Measurements from ENCODE around the gene ATP9A.
"Not testable (repeated sequence)": the region's sequence is repeated elsewhere in the genome, so short reads cannot be mapped to it uniquely, and the experiment has no call there.

Gene ATP9A

DNA sequence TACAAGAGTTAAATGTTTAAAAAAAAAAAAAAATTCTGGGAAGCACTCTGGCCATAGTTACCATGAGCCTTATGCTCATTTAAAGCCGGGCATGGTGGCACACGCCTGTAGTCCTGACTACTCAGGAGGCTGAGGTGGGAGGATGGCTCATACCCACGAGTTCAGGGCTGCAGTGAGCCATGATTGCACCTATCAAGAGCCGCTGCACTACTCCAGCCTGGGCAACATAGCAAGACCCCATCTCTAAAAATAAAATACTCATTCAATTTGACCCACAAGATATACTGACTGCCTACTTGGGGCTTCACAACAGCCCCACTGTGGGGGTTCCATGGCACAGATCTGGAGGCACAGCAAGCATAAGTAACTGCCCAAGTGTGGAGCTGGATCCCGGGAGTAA is 113.7 kb downstream of the ATP9A start:
- no peak for DNase-seq (ENCODE audit: low spot score)

DNA sequence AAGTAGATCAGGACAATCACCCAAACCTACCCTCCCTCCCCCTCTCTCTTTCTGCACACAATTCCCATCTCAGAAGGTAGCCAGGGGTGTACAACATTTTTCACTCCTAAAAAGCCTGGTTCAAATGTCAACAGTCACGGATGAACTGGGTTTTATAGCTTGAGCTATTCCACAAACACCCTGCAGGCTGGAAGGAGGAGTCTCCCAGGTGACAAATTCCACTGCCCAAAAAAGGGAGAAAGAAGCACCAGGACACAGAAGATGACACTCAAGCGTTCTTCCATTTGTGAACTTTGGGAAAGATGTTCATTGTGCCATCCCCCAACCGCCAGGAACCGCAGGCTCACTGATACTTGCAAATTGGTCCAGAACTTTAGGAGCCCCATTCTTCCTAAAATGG is 114.1 kb downstream of the ATP9A start:
- no peak for DNase-seq (ENCODE audit: low spot score)

DNA sequence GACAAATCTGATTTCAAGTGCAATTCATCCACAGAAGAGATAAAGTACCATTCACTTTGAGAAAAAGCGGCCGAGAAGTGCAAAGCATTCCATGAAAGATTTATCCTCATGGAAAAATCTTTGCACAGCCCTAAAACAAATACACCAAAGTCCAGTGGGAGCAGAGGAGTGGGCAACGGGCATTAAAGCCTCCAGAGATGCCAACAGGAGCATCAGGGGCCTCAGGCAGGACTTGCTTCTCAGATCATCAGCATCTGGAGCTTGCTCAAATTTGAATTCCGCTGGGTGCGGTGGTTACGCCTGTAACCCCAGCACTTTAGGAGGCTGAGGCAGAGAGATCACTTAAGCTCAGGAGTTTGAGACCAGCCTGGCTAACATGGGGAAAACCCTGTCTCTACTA is 115.0 kb downstream of the ATP9A start:
- DNase-seq (ENCODE audit: low spot score): no peak

DNA sequence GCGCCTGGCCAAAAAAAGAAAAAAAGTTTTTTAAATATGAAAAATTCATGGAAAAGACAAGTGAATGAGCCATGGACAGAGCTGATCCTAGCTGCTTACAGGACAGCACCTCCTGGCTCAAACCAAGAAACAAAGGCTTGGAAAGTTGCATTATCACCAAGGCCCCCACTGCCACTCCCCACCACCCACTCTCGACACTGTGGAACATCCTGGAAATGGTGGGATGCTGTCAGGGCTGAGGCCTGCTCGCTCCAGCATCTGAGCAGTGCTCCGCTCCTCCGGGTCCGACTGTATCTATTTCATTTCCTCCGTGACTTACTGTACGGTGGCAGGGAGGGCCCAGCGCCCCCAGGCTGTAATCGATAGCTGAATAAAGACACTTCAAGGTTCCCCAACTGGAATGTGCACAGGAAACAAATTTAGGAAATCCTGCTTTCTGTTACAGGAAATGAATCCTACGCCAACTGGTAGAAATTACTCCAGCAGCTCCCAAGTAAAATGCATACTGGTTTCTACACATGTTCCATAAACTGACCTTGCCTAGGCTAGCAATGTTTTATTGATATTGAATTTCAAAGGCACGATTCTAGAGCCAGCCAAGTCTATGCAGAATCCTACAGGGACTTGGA is 116.2 kb downstream of the ATP9A start:
- DNase-seq (ENCODE audit: low spot score): no peak

DNA sequence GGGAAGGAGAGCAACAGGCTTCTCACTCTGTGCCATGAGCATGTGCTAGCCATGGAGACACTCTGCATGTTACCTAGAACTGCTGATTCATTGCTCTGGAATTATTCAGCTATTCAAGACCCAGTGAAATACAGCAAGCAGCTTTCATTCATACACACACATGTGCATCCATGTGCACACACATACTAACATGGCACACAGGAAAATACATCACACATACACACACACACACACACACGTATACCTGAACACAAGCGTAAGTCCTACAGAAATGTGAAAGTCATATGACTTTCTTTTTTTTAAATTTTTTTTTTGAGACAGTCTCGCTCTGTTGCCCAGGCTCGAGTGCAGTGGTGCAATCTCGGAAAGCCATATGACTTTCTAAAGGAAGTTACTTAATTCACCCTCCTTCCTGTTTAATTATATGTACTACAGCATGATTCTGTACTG is 117.5 kb downstream of the ATP9A start:
- DNase-seq (ENCODE audit: low spot score): peak; percentile 34

DNA sequence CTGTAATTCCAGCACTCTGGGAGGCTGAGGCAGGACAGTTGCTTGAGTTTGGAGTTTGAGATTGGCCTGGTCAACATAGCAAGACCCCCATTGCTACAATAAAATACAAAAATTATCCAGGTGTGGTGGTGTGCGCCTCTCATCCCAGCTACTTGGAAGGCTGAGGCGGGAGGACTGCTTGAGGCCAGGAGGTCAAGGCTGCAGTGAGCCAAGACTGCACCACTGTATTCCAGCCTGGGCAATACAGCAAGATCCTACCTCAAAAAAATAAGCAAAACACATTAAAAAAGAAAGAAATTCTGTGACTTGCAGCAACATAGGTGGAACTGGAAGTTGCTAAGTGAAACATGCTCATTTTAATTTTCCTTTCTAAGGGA is 119.6 kb downstream of the ATP9A start:
- no peak for DNase-seq (ENCODE audit: low spot score)

DNA sequence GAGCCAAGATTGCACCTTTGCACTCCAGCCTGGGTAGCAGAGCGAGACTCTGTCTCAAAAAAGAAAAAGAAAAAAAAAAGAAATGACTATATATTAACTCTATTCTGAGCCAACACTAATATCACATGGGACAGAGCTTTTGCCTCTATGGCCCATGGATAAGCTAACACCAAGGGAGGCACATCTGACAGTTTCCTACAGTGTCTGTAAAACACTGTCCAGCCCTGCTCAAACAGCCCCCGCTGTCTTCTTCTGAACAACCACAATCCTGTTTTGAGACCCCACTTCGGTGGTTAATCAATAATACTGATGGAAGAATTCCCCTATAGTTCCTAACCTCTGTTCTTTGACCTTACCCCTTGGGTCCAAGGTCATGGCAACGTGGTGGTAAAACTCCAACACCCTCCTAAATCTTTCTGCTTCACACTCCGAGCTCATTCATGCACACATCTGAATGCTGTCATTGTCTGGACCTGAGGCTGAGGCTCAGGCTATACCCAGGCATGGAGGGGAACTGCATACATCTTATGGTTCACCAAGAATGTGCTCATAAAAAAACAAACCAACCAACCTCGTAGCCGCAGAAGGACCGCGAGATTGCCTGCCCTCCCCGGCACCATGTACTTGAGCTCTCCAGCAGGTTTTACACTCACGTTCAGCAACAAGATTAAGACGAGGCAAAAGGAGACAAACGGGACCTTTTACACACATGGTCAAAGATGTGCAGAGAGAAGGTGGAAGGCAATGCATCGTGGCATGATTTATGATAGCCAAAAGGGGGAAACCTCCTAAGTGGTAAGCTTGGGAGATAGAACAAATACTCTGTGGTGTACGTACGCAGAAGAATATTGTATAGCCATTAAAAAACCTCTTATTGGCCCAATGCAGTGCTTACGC is 120.3 kb downstream of the ATP9A start:
- no peak for DNase-seq (ENCODE audit: low spot score)

DNA sequence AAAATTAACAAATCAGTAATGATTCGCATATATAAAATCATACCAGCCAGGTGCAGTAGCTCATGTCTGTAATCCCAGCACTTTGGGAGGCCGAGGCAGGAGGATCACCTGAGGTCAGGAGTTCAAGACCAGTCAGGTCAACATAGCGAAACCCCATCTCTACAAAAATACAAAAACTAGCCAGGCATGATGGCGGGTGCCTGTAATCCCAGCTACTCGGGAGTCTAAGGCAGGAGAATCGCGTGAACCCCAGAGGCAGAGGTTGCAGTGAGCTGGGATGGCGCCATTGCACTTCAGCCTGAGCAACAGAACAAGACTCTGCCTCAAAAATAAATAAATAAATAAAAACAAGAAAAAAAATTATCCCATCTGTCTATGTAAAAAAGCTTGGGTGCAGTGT is 124.4 kb downstream of the ATP9A start:
- DNase-seq (ENCODE audit: low spot score): not testable (repeated sequence)

DNA sequence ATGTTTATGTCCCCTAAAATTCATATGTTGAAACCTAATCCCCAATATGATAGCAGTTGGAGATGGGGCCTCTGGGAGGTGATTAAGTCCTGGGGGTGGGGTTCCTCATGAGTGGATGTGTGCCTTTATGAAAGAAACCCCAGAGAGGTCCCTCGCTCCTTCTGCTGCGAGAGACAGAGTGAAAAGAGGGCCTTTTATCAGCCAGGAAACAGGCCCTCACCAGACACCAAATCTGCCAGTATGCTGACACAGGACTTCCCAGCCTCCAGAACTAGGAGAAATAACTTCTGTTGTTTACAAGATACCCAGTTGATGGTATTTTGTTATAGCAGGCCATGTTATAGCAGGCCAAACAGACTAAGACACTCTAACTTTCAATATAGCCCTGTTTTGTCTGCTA is 124.8 kb downstream of the ATP9A start:
- no peak for DNase-seq (ENCODE audit: low spot score)

DNA sequence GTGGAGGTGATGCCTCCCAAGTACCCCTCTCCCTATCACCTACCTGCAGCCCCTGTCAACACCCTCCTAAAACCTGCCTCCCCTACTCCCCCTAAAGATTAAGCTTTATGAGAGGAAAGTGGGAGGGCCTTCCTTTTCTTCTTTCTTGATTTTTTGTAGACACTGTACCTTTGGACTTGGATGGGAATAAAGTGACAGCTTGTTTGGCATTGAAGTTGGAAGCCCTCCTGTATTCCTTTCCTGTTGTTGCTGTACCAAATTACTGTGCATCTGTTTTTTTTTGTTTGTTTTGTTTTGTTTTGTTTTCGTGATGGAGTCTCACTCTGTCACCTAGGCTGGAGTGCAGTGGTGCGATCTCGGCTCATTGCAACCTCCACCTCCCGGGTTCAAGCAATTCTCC is 126.3 kb downstream of the ATP9A start:
- no peak for DNase-seq (ENCODE audit: low spot score)

DNA sequence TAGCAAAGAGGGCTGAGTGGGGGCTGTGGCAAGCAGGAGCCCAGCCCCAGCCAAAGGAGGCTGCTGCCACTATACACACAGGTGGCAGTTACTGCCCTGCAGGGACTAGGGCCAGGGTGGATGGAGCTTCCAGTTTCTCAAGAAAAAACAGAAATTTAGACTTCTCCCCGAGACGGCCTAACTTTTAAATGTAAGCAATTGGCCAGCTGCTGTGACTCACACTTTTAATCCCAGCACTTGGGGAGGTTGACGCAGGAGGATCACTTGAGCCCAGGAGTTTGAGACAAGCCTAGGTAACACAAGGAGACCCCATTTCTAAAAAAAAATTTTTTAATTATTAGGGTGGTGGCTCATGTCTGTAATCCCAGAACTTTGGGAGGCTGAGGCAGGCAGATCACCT is 127.4 kb downstream of the ATP9A start:
- no peak for DNase-seq (ENCODE audit: low spot score)

DNA sequence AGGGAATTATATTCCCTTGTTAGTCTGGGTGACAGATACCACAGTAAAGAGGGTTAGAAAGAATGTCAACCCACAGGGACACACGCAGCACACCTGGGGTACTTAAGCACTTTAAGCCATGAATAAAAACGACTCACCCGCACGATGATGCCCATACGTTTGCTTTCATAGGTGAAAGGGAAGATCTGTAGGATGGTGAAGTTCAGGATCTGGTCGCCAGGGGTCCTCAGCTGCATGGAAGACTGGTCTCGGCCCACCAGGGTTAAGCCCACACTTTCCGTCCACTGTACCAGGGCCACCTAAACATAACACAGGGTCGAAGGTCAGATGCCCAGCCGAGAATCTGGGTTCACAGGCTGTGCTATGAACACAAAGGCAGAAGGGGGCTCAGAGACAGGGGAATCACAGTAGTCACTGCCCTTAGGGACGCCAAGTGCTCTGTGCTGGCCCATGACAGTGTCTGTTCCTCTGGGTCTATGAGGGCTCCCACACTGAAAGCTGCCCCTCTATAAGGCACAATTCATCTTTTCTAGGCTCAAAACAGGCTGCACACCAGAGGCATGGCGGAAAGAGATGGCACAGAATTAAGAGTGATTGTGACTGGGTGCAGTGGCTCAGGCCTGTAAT is 128.9 kb downstream of the ATP9A start:
- peak; percentile 59 for DNase-seq (ENCODE audit: low spot score)

DNA sequence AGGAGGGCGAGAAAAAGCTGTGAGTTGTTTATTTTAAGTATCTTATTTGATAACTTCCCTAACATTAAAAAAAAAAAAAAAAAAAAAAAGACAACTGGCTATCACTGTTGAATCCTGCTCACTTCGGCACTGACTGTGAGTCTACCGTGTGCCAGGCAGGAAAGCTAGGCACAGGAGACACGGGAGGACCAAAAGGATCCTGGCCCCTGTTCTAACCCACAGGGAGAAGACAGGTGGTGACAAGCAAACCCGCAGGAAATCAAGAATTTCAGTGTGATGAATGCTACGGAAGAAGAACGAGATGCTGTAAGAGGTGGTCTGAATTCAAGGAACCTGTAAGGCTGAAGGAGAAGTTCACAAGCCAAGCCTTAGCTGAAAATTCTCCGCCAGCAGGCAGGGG is 130.9 kb downstream of the ATP9A start:
- no peak for DNase-seq (ENCODE audit: low spot score)

DNA sequence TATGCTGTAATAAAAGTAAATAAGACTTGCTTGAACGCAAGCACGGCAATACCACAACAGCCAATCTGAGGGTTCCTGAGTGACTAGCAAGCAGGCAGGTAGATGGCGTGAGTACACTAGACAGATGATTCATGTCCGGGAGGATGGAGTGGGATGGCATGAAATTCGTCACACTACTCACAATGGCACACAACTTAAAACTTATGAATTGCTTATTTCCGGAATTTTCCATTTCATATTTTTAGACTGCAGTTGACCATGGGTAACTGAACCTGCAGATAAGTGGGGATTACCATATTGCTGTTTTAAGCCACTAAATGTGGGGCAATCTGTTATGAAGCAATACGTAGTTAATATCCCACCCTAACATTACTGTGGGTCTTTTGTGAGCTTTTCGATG is 132.1 kb downstream of the ATP9A start:
- no peak for DNase-seq (ENCODE audit: low spot score)

DNA sequence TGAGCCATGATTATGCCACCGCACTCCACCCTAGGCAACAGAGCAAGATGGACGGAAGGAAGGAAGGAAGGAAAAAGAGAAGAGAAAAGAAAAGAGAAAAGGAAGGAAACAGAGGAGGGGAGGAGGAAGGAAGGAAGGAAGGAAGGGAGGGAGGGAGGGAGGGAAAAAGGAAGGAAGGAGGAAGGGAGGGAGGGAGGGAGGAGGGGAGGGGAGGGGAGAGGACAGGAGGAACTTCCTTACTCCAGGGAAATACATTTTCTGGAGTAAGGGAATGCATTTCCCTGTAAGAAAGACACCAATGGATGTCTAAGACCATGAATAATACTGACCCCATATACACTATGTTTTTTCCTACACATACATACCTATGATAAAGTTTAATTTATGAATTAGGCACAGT is 132.5 kb downstream of the ATP9A start:
- DNase-seq (ENCODE audit: low spot score): no peak

DNA sequence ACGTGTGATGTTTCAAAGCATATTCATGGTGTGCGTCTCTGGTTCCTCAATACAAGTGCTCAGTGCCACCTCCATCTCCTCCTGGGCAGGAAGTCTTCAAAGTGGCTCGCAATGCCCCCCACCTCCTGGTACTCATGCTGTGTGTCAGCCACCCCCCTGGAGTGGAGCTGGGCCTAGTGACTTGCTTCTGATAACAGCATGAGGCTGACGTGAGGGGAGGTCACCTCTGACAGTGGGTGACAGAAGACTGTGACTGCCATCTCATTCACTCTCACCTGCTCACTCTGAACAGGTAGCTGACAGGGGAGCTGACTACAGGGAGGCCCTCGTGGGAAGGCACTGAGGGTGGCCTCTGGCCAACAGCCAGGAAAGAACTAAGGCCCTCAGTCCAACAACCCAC is 133.3 kb downstream of the ATP9A start:
- no peak for DNase-seq (ENCODE audit: low spot score)

DNA sequence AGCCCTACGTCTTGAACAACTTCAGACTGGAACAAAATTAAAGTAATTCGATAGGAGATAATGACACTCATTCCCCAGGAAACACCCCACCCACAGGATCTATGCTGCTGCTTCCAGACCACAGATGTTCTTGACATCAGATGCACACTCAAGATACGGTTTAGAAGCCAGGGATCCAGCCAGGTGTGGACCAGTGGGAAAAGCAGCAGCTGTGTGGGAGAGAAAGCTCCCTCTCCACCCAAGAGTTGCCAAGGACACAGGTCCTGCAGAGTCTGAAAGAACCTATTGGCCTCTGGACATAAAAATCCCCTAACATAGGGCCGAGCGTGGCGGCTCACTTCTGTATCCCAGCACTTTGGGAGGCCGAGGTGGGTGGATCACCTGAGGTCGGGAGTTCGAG is 133.9 kb downstream of the ATP9A start:
- no peak for DNase-seq (ENCODE audit: low spot score)

DNA sequence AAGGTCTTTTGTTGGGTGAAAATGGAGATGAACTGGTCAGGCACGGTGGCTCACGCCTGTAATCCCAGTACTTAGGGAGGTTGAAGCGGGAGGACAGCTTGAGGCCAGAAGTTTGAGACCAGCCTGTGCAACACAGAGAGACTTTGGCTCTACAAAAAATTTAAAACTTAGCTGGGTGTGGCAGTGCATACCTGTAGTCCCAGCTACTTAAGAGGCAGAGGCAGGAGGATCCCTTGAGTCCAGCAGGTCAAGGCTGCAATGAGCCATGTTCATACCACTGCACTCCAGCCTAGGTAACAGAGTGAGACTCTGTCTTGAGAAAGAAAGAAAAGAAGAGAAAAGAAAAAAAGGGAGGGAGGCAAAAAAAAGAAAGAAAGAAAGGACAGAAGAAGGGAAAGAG is 134.8 kb downstream of the ATP9A start:
- DNase-seq (ENCODE audit: low spot score): no peak

DNA sequence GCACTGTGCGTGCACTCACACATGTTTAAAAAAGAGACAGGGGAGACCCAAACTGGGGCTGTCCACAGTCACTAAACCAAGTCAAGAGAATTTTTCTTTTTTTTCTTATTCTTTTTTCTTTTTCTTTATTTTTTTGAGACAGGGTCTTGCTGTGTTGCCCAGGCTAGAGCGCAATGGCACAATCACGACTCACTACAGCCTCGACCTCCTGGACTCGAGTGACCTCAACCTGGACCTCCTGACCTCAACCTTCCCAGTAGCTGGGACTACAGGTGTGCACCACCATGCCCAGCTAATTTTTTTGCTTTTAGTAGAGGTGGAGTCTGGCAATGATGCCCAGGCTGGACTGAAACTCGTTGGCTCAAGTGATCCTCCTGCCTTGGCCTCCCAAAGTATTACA is 136.2 kb downstream of the ATP9A start:
- no peak for DNase-seq (ENCODE audit: low spot score)

DNA sequence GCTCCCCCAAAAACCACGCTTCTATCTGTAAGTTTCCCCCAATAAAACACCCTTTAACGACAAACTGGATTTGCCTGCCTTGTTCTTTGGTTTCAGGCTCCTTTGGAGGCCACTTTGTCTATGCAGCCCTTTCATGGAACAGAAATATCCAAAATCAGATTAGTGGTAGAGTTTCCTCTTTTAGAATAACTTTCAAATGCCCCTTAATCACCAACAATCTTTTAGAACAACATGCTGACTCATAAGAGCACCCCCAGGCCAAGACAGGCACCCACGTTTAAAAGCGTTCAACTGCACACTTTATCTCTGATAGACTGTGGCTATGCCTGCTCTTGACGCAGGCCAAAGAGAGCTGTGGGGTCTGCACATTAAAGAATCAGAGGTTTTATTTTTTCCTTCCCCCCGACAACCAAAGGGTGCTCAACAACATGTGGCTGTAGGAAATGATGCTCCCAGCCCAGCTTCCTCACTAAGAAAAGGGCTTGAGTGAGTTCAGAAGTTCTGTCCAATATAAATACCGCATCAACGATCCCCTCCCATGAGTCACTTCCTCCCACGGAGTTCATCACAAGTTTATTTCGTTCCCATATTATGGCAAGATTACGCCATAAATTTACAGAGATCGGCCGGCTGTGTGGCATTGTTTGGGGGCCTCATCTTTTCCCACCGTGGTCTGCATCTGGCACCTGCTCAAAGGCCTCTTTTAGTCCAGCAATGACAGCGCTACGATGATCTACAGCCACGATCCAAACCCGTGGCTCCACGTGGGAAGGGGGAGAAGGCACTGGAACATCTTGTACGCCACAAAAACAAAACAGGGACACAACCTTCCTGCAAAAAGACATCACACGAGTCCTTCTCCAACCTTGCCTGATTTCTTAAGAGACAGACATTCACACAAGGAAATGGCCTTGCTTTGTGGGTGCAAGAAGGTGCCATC is 136.9 kb downstream of the ATP9A start:
- DNase-seq (ENCODE audit: low spot score): peak; percentile 91

DNA sequence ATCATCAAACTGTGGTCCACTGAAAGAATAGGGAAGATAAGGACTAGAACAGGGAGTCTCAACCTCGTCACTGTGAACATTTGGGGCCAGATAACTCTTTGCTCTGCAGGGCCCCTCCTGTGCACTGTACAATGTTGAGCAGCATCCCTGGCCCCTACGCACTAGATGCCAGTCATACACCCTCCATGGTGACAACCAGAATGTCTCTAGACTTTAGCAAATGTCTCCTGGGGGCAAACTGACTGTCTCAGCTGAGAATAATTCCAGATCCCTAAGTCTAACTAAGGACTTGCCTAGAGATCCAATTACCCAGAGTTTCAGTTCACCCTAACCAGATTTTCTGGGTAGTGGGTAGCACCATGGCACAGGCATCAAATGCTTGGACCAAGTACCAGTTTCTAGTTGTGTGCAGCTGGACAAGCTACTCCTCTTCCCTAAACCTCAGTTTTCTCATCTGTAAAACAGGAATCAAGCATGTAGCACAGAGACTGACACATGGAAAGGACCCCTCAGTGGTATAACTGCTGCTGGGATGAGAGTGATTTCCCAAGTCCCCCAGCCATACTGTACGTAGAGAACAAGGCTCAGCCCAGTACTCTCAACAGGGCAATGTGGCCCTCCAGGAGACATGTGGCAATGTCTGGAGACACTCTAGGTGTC is 138.7 kb downstream of the ATP9A start:
- no peak for DNase-seq (ENCODE audit: low spot score)
